HG03139 (cell line): ENCODE results near the gene TMPRSS9.

Experiments used
- ATAC-seq: cut with Tn5 transposase; IDR thresholded peaks from one replicate; pipeline ENCODE4 v1.9.1; 2021; ENCODE audit not compliant: unreplicated experiment

The TMPRSS9 gene

DNA sequence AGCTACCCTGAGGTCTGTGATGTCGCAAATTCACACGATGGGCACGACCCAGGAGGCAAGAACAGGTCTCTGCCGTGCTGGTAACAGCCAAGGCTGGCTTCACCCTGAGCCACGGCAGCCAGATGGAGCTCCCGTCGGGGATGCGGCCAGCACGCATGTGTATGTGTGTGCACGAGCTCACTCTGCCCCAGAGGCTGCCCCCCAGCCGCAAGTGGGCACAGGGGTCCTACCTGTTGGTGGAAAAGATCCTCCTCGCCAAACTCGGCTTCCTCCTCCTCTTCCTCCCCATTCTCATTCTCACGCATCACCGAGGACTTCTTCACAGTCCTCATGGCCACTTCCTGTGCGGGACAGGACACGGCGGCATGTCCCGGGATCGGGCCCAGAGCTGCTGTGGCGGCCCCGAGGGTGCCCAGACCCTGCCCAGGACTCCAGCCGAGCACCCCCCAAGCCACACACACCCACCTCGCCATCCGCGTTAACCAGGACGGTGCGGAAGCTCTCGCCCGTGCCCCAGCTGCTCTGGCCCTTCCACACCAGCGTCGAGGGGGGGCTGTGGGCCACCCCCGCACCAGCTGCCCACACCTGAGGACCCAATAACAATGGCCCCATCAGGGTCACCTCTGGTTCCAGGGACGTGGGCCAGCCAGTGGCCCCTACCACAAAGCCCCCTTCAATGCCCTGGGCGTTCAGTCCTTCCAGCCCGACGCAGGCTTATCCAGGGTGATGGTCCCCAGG lies 71.4 kb downstream of the TMPRSS9 start:
- no peak for ATAC-seq

DNA sequence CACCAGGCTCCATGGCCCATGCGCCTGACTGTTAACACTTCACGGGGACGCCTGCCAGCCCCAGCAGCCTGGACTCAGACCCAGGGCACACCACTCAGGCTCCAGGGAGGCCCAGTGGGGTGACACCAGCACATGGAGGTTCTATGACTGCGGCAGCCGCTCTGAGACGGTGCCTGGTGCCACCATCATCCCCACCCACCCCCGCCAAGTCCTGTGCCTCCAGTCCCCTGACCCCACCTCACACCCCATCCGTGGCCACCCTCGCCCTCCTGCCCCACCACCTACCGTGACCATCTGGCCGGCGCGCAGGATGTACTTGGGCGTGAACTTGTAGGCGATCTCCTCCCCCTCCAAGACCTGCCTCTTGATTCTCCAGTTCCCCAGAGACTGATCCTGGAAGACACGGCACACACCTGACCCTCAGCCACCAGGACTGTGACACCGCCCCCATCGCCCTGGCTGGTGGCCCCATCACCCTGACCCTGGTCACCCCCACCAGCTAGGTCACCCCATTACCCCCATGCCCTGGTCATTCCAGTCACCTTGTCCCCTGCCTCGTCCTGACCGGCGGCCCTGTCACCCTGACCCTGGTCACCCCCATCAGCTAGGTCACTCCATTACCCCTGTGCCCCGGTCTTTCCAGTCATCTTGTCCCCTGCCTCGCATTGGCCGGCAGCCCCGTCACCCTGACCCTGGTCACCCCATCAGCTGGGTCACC lies 72.2 kb downstream of the TMPRSS9 start:
- ATAC-seq = no peak

GRCh38 chr19:2433854-2434253 lies 73.8 kb downstream of the TMPRSS9 start:
- ATAC-seq = no peak

DNA sequence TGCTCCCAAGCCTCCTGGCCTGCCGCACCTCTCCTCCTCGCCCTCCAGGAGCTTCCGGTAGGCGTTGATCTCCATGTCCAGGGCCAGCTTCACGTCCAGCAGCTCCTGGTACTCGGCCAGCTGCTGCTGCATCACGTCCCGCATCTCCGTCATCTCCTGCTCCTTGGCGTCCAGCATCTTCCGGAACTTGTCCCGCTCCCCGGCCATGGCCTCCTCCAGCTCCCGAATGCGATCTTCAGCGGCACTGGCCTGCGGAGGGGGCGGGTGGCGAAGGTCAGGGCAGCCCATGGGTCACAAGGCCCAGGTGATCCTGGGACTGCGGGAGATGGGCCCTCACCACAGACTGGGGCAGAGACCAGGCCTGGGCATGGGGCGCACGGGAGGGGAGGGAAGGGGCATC lies 74.2 kb downstream of the TMPRSS9 start:
- ATAC-seq = no peak

- no peak for ATAC-seq
Measured at GRCh38 chr19:2434721-2435265, 74.7 kb downstream of the TMPRSS9 start.

DNA sequence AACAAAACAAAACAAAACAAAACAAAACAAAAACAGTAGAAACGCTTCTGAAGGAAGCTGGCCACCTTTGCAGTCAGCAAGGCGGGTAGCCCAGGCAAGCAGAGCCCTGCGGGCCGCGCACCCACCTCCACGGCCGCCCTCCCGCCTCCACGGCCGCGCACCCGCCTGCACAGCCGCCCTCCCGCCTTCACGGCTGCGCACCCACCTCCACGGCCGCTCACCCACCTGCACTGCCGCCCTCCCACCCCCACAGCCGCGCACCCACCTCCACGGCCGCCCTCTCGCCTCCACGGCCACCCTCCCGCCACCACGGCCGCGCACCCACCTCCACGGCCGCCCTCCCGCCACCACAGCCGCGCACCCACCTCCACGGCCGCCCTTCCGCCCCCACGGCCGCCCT lies 76.3 kb downstream of the TMPRSS9 start:
- ATAC-seq = no peak

- no peak for ATAC-seq
Measured at GRCh38 chr19:2436926-2437325, 76.9 kb downstream of the TMPRSS9 start.

DNA sequence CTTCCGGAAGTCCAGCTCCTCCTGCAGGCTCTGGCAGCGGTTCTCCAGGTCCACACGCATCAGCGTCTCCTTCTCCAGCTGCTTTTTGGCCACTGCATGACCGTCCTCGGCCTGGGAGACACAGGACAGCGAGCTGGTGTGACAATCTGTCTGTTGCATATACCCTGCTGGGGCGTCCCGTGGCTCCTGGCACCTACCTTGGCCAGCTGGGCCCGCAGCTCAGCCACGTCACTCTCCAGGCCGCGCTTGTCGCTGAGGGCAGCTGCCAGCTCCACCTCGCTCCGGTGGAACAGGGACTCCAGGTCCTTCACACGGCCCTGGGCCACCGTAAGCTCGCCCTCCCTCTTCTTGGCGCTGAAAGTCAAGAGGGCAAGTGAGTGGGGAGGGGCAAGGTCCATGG lies 78.1 kb downstream of the TMPRSS9 start:
- no peak for ATAC-seq

GRCh38 chr19:2440515-2440914 lies 80.5 kb downstream of the TMPRSS9 start:
- no peak for ATAC-seq

DNA sequence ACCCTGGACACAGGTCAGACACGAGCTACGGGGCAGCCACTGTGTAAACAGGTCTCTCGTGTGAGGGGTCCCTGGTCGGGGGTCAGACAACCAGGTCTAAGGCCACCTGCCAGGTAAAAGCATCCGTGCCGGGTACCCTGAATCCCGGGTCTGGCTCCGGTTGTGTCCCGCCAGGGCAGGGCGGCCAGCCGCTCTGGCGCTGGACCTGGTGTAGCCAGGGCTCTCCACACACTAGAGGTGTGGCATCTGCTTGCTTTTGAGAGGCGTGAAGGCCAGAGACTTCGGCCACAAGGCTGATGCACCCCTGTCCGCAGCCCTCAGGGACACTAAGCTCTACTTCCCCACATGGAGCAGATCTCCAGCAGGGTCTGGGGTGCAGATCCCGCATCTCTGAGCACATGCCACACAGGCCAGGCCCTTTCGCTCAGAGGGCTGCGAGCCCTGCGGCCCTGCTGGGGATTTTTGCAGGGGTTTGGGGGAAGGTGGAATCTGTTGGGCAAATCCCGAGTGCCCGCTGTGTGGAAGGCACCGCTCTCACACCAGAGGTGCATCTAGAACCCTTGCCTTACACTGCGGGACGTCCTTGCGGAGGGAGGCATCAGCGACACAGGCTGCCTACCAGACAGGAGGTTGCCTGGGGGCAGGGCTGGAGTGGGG lies 81.2 kb downstream of the TMPRSS9 start:
- ATAC-seq = no peak

GRCh38 chr19:2443116-2443784 lies 83.2 kb downstream of the TMPRSS9 start:
- no peak for ATAC-seq

- no peak for ATAC-seq
Measured at GRCh38 chr19:2443785-2444182, 83.7 kb downstream of the TMPRSS9 start.

- ATAC-seq = no peak
Measured at GRCh38 chr19:2444251-2445002, 84.4 kb downstream of the TMPRSS9 start.

DNA sequence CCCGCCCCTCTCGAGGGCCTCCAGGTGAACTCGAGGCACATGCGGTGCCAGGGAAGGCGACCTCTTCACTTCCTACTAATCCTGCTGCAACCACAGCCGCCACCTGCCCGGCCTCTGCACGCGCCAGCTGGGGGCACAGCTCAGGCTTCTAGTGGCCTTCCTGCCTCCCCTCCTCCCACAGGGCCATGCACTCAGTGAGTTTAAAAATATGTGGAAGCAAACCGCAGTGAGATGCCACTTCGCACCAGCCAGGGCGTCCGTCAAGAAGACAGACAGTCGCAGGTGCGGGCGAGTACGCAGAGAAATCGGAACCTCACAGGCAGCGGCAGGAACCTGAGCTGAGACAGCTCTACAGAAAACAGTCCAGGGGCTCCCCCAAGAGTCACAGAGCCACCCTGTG lies 86.3 kb downstream of the TMPRSS9 start:
- no peak for ATAC-seq

DNA sequence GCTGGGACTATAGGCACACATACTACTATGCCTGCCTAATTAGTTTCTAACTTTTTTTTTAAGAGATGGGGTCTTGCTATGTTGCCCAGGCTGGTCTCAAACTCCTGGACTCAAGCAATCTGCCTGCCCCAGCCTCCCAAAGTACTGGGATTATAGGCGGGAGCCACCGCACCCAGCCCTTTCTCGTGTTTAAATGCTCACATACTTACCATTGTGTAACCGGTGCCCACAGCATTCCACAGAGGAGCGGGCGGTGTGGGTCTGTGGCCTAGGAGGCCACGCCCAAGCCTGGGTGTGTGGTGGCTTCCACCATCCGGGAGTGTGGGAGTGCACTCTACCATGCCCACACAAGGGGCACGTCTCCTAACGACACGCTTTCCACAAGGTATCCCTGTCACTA lies 89.0 kb downstream of the TMPRSS9 start:
- no peak for ATAC-seq

GRCh38 chr19:2451138-2451537 lies 91.1 kb downstream of the TMPRSS9 start:
- ATAC-seq = no peak

DNA sequence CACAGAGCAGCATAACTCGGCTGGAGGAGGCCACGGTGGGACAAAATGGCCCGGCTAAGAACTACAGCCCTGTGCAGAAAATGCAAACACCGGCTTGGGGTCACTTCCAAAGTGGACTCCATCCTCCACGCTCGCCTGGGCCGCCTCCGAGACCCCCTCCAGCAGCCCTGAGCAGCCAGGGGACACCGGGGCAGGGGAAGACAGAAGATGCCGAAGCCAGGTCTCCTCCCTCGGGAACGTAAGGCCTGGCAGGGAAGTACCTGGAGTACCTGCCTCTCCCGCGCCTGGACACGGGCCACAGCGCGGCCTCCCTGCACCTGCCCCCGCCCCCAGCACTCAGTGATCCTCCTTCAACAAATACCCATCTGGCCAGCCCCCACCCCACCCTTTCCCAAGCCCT lies 91.7 kb downstream of the TMPRSS9 start:
- ATAC-seq = no peak

DNA sequence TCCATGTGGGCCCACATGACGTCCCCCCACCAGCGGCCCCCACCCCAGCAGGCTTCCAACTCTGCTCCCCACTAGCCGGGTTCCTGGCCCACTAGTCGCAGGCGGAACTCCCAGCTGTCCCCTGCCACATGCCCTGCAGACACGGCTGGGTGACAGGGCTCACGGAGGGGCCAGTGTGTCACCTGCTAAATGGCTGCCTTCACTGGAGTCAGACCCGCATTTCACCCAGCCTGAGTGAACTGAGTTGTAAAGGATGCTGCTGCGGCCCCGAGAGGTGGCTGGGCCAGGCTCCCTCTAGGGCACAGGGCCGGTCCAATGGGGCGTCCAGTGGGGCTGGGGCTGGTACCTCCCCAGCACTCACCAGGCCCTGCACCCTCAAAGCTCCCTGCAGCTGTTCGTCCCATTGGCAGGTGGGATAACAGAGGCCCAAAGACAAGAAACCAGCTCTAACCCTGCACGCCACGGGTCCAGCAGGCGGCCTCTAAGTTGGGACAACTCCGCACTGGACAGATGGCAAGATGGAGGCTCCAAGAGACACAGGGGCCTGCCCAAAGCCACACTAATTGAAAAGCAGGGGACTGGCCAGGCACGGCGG lies 93.5 kb downstream of the TMPRSS9 start:
- no peak for ATAC-seq

GRCh38 chr19:2454199-2454961 lies 94.3 kb downstream of the TMPRSS9 start:
- ATAC-seq = no peak
